ENCODE measurements around the gene CNTRL. TPM values are rescaled to one million over a fixed set of nuclear protein-coding genes. Genes with fewer than 3 reads are reported as not detected.
"Not testable (repeated sequence)": the region's sequence is repeated elsewhere in the genome, so short reads cannot be mapped to it uniquely, and the experiment has no call there.

CNTRL gene
- polyA plus RNA-seq, 1 experiment, result 8.3 TPM

DNA sequence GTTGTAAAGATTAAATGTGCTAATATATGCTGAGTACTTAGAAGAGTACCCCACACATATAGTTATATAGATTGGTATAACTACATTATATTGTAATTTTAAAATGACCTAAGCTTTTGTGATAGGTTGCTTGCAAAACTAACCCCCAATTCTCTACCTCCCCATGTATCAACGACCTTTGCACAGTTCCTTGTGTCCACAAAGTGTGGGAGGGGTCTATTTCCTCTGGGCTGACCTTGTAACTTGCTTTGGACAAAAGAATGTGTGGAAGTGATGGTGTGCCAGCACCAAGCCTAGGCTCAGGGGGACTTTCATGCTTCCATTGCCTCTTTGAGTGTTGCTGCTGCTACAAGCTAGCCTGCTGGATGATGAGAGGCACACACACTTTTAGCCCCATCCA, 45.3 kb upstream of the CNTRL start:
- H3K4me3 ChIP-seq (ENCODE audit: low read depth, low read length), result no peak overlapping the region
- H3K9me3 ChIP-seq (ENCODE audit: control insufficient read depth, insufficient read depth, low read length), result no peaks in the 10 kb centered on the region
- ChIA-PET CTCF (interaction anchor here (0.9 to 1.2 kb wide), 3 partner anchors 28 to 273 kb away, joined by 3 read pairs; no protein-coding TSS in a partner anchor), POLR2A (no interaction called here)
- H3K27ac ChIP-seq (ENCODE audit: low read depth, low read length), result no peak overlapping the region
- no peak for DNase-seq (ENCODE audit: low read depth, low spot score)
- TF ChIP-seq, protein P1, sequence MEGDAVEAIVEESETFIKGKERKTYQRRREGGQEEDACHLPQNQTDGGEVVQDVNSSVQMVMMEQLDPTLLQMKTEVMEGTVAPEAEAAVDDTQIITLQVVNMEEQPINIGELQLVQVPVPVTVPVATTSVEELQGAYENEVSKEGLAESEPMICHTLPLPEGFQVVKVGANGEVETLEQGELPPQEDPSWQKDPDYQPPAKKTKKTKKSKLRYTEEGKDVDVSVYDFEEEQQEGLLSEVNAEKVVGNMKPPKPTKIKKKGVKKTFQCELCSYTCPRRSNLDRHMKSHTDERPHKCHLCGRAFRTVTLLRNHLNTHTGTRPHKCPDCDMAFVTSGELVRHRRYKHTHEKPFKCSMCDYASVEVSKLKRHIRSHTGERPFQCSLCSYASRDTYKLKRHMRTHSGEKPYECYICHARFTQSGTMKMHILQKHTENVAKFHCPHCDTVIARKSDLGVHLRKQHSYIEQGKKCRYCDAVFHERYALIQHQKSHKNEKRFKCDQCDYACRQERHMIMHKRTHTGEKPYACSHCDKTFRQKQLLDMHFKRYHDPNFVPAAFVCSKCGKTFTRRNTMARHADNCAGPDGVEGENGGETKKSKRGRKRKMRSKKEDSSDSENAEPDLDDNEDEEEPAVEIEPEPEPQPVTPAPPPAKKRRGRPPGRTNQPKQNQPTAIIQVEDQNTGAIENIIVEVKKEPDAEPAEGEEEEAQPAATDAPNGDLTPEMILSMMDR (IDR thresholded peaks at IDR 0.05; ENCODE audit: low read depth, low read length), result no peak
- H3K27me3 ChIP-seq (ENCODE audit: control insufficient read depth, insufficient read depth, low read length), result no peaks in the 10 kb centered on the region

DNA sequence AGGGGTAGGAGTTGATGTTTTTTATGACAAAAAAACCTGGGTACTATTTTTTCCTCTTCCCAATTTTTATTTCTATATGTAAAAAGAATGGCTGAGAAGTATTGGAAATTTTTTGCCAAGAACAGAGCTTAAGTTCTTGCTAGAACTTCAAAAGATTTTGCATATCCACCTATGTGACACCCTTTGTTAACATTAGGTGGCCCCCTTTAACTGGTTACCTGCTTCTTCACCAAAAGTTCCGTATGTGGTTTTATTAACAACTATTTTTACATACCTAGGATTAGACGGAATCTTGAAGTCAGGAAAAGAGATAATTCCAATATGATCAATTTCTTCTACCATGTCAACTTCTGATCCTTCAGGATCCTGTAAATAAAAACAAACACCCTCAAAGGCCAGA, 40.2 kb upstream of the CNTRL start:
- TF ChIP-seq, protein P1 (IDR thresholded peaks at IDR 0.05; ENCODE audit: low read depth, low read length), result no peak
- DNase-seq (ENCODE audit: low read depth, low spot score), result no peak
- no peaks in the 10 kb centered on the region for H3K27me3 ChIP-seq (ENCODE audit: control insufficient read depth, insufficient read depth, low read length)
- H3K9me3 ChIP-seq (ENCODE audit: control insufficient read depth, insufficient read depth, low read length), result no peaks in the 10 kb centered on the region
- CTCF ChIA-PET, result interaction anchor here (2.9 kb wide), 1 partner anchor 25 kb away, joined by 20 read pairs; no protein-coding TSS in a partner anchor
- no peak overlapping the region for H3K4me3 ChIP-seq (ENCODE audit: low read depth, low read length)
- no peak overlapping the region for H3K27ac ChIP-seq (ENCODE audit: low read depth, low read length)
- POLR2A ChIA-PET, result interaction anchor here (0.7 kb wide), 1 partner anchor 43 kb away, joined by 6 read pairs; no protein-coding TSS in a partner anchor

DNA sequence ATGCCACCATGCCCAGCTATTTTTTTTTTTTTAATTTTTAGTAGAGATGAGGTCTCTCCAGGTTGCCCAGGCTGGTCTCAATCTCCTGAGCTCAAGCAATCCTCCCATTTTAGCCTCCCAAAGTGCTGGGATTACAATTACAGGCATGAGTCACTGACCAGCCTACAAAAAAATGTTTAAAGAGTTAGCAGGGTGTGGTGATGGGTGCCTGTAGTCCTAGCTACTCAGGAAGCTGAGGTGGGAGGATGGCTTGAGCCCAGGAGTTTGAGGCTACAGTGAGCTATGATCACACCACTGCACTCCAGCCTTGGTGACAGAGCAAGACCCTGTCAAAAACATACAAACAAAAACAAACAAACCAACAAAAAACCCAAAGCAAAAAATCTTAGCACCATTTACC, 39.0 kb upstream of the CNTRL start:
- H3K27me3 ChIP-seq (ENCODE audit: control insufficient read depth, insufficient read depth, low read length); H3K9me3 ChIP-seq (ENCODE audit: control insufficient read depth, insufficient read depth, low read length); DNase-seq (ENCODE audit: low read depth, low spot score); POLR2A ChIA-PET; H3K4me3 ChIP-seq (ENCODE audit: low read depth, low read length); H3K27ac ChIP-seq (ENCODE audit: low read depth, low read length): not testable (repeated sequence)
- CTCF ChIA-PET, result interaction anchor here (0.5 to 2.9 kb wide), 4 partner anchors 19 to 87 kb away, joined by 3 to 20 read pairs (median 5); no protein-coding TSS in a partner anchor

DNA sequence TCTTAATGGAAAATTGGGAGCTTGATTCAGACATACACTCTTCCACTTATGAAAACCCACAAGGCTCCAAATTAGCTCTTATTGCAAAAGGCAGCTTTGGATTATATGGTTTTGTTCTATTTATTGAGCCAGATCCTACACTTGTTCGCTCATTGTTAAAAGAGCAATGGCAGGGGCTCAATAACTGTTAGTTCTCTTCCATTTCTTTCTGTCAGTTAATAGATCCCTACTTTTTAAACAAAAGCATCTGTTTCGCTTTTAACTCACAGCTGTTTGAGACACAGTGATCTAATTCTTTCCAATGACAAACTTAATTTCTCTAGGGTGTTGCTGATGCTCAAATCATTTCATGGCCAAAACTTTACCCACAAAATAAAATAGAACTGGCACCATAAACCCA, 36.4 kb upstream of the CNTRL start:
- no peak overlapping the region for H3K27ac ChIP-seq (ENCODE audit: low read depth, low read length)
- no peak for DNase-seq (ENCODE audit: low read depth, low spot score)
- no peaks in the 10 kb centered on the region for H3K27me3 ChIP-seq (ENCODE audit: control insufficient read depth, insufficient read depth, low read length)
- ChIA-PET POLR2A (no interaction called here), CTCF (no interaction called here)
- no peaks in the 10 kb centered on the region for H3K9me3 ChIP-seq (ENCODE audit: control insufficient read depth, insufficient read depth, low read length)
- TF ChIP-seq, protein P1 (IDR thresholded peaks at IDR 0.05; ENCODE audit: low read depth, low read length), result no peak
- no peak overlapping the region for H3K4me3 ChIP-seq (ENCODE audit: low read depth, low read length)

DNA sequence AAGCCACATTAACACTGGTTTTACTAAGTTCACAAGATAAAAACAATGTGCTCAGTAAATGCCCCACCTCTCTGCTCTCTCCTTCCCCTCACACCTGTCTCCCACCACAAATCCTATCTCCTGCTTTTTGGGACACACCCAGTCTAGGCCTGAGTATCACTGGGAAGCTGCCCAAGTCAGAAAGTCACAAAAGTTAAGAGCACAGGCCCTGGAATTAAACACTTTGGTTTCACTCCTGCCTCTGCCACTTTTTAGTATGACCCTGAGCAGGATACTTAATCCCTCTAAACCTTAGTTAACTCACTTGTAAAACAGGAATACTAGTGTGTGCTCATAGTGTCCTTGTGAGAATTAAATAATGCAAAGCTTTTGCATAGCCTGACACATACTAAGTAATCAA, 36.0 kb upstream of the CNTRL start:
- ChIA-PET CTCF (no interaction called here), POLR2A (no interaction called here)
- no peak for DNase-seq (ENCODE audit: low read depth, low spot score)

More for the DNA sequence above, 36.0 kb upstream of the CNTRL start:
- H3K27me3 ChIP-seq (ENCODE audit: control insufficient read depth, insufficient read depth, low read length), result no peaks in the 10 kb centered on the region
- TF ChIP-seq, protein P1 (IDR thresholded peaks at IDR 0.05; ENCODE audit: low read depth, low read length), result no peak
- H3K27ac ChIP-seq (ENCODE audit: low read depth, low read length), result no peak overlapping the region
- no peak overlapping the region for H3K4me3 ChIP-seq (ENCODE audit: low read depth, low read length)
- H3K9me3 ChIP-seq (ENCODE audit: control insufficient read depth, insufficient read depth, low read length), result no peaks in the 10 kb centered on the region
